GM18526 (cell line): Measurements from ENCODE around the gene DECR2.

Experiments
- POLR2A ChIP-seq: IDR thresholded peaks from 3 replicates; pipeline ENCODE4 v1.6.1; 2011; ENCODE audit not compliant: insufficient read length; ENCODE audit errors: extremely low read depth

Gene DECR2

DNA sequence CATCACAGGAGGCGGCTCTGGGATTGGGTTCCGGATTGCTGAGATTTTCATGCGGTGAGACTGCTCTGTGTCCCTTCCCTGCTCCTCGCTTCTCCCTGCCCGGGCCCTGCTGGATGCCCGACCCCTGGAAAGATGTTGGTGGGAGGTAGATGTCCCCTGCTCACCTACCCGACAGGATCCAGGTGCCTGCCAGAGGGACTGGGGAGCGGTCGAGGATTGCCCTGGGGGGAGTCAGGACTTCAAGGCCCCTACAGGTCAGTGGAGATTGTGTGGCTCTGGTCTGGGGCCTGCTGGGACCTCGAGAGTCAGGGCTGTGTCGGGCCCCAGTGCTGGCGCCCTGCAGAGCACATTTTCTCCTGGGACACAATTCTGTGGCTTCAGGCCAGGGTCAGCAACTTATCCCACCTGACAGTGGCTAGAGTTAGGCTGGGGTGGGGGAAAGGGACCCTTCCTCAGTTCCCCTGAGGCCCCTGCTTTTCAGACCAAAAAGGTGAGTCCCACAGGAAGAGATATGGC lies 3.3 kb downstream of the DECR2 start:
- TF ChIP-seq POLR2A, result no peak

DNA sequence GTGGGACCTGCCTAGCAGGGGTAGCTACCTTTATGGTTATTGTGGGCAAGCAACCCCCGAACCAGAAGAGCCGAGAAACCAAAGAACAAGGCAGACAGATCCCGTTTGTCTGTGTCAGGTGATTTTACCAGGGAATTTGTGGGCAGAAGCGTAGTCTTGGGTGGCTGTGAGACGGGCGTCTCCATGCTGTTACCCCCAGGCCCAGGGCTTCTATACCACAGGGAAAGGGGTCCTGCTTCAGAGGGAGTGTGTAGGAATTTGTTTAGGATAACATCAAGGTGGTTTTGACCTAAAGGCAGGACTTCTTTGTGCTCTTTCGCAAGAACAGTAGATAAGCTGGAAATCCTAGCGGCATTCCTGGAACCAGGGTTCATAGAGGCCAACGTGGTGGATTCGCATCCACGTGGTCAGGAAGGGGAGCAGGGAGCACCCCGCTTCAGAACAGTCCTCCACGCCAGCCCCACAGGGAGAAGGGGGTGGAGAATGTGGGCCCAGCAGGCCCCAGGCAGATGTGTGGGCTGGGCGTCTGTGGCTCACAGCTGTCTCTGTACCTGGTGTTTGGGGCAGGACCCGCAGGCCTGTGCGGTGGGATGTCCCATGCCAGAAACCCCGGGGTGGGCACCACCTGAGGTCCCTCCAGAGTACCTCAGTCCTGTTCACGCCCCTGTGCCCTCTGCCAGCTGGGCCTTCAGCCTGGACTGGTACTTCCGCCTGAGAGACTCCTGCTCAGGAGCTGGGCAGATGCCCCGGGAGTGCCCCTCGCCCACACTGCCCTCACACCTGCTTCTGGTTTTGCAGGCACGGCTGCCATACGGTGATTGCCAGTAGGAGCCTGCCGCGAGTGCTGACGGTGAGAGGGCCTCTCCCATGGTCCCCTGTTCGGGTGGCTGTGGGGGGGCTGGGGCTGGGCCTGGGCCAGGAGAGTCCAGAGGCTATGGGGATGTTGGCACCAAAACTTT lies 4.1 kb downstream of the DECR2 start:
- no peak for TF ChIP-seq POLR2A

- no peak for TF ChIP-seq POLR2A
Observed at GRCh38 chr16:407253-407652, 5.6 kb downstream of the DECR2 start.

DNA sequence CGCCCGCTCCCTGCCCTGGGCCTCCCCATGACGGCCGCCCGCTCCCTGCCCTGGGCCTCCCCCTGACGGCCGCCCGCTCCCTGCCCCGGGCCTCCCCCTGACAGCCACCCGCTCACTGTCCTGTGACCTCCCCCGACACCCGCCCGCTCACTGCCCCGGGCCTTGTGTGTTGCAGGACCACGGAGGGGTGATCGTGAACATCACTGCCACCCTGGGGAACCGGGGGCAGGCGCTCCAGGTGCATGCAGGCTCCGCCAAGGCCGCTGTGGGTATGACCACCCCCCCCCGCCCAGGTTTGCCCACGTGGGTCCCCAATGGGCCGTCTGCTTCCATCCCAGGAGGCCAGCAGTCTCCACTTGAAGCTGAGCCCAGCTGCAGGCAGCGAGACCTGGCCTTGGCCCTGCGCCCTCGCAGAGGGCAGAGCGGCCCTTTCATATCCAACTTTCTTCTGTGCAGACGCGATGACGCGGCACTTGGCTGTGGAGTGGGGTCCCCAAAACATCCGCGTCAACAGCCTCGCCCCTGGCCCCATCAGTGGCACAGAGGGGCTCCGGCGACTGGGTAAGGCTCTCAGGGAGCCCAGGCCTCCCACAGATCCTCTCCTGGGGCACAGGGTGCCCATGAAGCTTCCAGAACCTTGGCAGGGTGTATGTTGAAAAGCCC lies 9.0 kb downstream of the DECR2 start:
- TF ChIP-seq POLR2A, result no peak

DNA sequence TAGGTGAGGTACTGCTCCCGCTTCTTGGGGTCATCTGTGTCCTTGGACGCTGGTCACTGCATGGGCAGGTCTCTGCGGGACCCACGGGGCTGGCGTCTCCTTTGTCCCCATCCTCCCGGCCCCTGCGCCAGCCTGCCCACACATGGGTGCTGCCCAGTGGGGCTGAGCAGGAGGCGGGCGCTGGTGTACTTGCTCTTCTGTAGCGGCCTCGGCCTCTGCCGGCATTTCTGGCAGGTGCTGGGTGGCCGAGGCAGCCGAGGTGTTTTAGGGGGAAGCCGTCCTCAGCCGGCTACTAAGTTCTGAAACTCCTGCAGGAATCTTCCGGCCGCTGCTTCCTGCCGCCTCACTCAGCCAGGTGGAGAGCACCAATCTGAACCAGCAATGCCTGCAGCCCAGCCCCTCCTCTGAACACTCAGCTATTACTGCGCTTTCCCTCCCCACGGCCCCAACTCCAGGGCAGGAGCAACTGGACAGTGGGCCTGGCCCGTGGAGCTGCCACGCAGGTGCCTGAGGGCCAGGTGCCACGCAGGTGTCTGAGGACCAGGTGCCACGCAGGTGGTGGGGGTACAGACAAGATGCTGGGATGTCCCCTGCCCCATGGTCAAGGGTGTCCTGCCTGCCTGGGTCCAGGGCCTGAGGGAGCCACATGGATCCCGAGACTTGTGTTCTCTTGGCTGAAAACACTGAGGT lies 10.0 kb downstream of the DECR2 start:
- no peak for TF ChIP-seq POLR2A

DNA sequence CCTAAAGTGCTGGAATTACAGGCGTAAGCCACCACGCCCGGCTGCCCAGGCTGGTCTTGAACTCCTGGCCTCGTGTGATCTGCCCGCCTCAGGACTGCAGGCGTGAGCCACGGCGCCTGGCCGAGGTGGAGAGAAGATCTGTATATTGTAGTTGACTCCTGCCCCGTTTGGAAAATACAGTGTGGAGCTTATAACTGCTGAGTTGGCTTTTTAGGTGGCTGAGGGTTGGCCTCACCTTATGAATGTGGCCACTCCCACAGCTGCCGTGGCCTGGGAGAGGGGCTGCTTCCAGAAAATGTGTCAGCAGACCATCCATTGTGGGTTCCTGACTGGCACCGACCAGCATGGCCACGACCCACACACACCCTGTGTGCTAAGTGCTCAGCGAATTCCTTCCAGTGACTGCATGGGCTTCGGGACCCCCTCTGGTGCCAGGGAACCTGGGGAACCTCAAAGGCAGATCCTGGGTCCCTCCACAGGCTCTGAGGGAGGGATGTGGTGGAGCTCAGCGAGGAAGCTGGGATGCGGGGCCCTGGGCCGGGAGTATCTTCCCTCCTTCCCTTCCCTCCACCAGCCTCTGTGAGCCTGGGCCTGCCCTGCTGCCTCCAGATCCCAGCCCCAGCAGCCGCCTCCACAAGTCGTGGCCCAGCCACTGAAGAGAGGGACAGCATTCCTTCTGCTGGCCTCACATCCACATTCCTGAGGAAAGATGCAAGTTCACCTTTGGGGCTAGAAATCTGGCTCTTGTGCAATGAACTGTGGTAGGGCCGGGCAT lies 12.9 kb downstream of the DECR2 start:
- TF ChIP-seq POLR2A, result no peak

GRCh38 chr16:424033-424622 lies 22.4 kb downstream of the DECR2 start:
- TF ChIP-seq POLR2A, result no peak

- no peak for TF ChIP-seq POLR2A
Observed at GRCh38 chr16:424623-425081, 23.0 kb downstream of the DECR2 start.

GRCh38 chr16:425082-425718 lies 23.5 kb downstream of the DECR2 start, which contains the start of gene RAB11FIP3:
RAB11FIP3 (plus strand) TSS chr16:425649; CDS start chr16:426007, 358 bp downstream.
- TF ChIP-seq POLR2A, result peak; percentile 82

DNA sequence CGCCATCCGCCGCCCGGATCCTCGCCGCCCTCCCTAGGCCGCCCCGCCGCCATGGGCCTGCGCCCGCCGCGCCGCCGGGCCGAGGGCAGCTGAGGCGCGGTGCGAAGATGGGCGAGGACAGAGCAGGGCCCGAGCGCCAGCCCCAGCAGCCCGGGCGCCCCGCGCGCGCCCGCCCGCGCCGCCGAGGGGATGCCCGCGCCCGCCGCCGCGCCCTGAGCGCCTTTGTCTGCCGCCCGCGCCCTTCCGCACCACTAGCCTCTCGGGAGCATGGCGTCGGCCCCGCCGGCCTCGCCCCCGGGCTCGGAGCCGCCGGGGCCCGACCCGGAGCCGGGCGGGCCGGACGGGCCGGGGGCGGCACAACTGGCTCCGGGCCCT lies 24.0 kb downstream of the DECR2 start:
- TF ChIP-seq POLR2A, result no peak

DNA sequence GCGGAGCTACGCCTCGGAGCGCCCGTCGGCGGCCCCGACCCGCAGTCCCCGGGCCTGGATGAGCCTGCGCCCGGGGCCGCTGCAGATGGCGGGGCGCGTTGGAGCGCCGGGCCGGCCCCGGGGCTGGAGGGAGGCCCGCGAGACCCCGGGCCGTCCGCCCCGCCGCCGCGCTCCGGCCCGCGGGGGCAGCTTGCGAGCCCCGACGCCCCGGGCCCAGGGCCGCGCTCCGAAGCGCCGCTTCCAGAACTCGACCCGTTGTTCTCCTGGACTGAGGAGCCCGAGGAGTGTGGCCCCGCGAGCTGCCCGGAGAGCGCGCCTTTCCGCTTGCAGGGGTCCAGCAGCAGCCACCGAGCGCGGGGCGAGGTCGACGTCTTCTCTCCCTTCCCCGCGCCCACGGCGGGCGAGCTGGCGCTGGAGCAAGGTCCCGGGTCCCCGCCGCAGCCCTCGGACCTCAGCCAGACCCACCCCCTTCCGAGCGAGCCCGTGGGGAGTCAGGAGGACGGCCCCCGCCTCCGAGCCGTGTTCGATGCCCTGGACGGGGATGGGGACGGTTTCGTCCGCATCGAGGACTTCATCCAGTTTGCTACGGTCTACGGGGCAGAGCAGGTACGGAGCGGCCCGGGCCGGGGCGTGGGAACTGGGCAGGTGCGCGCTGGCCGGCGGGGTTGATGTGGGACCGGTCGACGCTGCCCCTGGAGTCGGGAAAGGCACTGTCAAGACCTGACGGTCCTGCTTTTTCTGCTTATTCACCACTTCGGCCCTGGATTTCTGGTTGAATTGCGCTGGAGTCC lies 24.6 kb downstream of the DECR2 start:
- no peak for TF ChIP-seq POLR2A

DNA sequence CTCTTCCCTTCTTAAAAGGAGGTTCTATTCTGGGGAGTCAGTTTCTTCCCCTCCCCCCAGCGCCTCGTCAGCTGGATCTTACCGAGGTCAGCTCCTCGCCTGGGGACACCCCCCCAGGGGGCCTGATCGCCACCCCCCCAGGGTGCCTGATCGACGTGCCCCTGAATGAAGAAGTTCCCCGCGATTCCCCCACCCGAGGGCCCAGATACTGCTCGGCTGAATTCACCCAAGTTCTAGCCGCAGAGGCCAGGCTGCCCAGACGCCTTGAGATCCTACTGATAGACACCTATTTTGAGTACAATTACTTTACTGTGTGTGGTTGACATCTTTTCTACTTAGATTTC lies 25.2 kb downstream of the DECR2 start:
- no peak for TF ChIP-seq POLR2A

- TF ChIP-seq POLR2A, result no peak
Observed at GRCh38 chr16:427250-427649, 25.6 kb downstream of the DECR2 start.
